Retinal pigment epithelial cell (primary cell): ENCODE measurements around the gene SPATA31E1.

Experiments
- DNase-seq: peaks from one replicate; pipeline ENCODE4 v3.0.0-alpha.2; 2010; ENCODE audit warnings: low read depth
- H3K4me3 ChIP-seq: 2 replicates; pipeline ENCODE4 v1.5.1; 2011; ENCODE audit warnings: mild to moderate bottlenecking, low read length, control low read depth, moderate library complexity
- CTCF ChIP-seq: conservative IDR thresholded peaks from 2 replicates; pipeline ENCODE4 v1.5.1; 2011; ENCODE audit warnings: low read depth, low read length, control low read depth, inconsistent platforms

SPATA31E1 gene

GRCh38 chr9:87871425-87872078, 11.1 kb upstream of the SPATA31E1 start:
- DNase-seq, result no peak
- TF ChIP-seq CTCF, result no peak
- H3K4me3 ChIP-seq, result no peak overlapping the region

GRCh38 chr9:87872079-87872624, 10.5 kb upstream of the SPATA31E1 start:
- H3K4me3 ChIP-seq, result no peak overlapping the region
- TF ChIP-seq CTCF, result no peak
- peak; percentile 79 for DNase-seq

GRCh38 chr9:87873607-87874303, 8.9 kb upstream of the SPATA31E1 start:
- no peak overlapping the region for H3K4me3 ChIP-seq
- TF ChIP-seq CTCF, result no peak
- DNase-seq, result no peak

GRCh38 chr9:87874304-87874623, 8.4 kb upstream of the SPATA31E1 start:
- DNase-seq, result no peak
- TF ChIP-seq CTCF, result no peak
- no peak overlapping the region for H3K4me3 ChIP-seq

- TF ChIP-seq CTCF, result no peak
- H3K4me3 ChIP-seq, result no peak overlapping the region
- DNase-seq, result no peak
Observed at GRCh38 chr9:87875060-87875459, 7.6 kb upstream of the SPATA31E1 start.

GRCh38 chr9:87875831-87876545, 6.7 kb upstream of the SPATA31E1 start:
- no peak for TF ChIP-seq CTCF
- no peak for DNase-seq
- H3K4me3 ChIP-seq, result no peak overlapping the region
